ENCODE results near the gene NFATC3. TPM values are rescaled to one million over a fixed set of nuclear protein-coding genes. Genes with fewer than 3 reads are reported as not detected.

Gene NFATC3
- total RNA-seq, 2 experiments from 2014 or later, result 166 to 169 TPM

- ATAC-seq (no peak), DNase-seq (no peak)
- H3K27ac Mint-ChIP-seq, result peak overlapping the region; percentile 89
- ChIA-PET POLR2A (interaction anchor here (1.5 to 4.0 kb wide), 2 partner anchors 7 to 11 kb away, joined by 6 to 76 read pairs; no protein-coding TSS in a partner anchor), CTCF (interaction anchor here (0.8 to 8.4 kb wide), 4 partner anchors 9 to 203 kb away, joined by 3 to 142 read pairs (median 40); no protein-coding TSS in a partner anchor)
- H3K9me3 Mint-ChIP-seq (ENCODE audit: insufficient read depth), result no peaks in the 10 kb centered on the region
- peaks cover 53% of the 10 kb centered on the region for H3K36me3 Mint-ChIP-seq (ENCODE audit: low read depth)
- peaks cover 72% of the 10 kb centered on the region for H3K4me1 Mint-ChIP-seq (ENCODE audit: low read depth)
- no peak overlapping the region for H3K4me3 Mint-ChIP-seq
- H3K27me3 Mint-ChIP-seq (ENCODE audit: low read depth), result no peaks in the 10 kb centered on the region
These were observed 3.1 kb upstream of the NFATC3 start for GRCh38 chr16:68081861-68082628.

DNA sequence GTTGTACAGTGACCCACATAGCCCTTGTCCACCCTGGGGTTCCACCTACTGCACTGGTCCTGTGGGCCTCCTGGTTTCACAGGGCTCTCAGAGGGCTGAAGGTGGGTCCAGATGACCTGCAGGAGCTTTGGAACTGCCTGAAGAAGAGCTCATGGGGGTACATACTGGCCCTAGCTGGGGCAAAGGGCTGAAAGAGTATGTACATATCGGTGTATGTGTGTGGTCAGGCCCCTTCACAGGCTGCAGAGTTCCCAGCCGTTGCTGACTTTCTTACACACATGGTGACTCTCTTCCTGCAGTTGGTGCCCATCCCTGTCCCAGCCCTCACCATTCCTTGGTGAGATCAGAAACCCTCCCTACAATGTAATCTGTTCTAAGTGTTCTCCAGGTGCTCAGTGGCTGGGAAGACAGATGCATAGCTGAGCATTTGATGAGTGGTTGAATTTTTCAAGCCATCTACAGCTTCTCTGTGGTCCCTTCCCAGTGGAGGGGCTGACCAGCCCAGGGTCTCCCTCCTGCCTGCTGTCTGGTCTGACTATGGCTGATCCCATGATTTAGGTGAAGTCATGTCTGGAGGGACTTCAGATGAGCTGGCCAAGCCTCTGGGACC lies 2.4 kb upstream of the NFATC3 start:
- Mint-ChIP-seq H3K27ac (peak overlapping the region; percentile 89), H3K4me3 (no peak overlapping the region), H3K9me3 (ENCODE audit: insufficient read depth) (no peaks in the 10 kb centered on the region), H3K27me3 (ENCODE audit: low read depth) (no peaks in the 10 kb centered on the region), H3K4me1 (ENCODE audit: low read depth) (peaks cover 68% of the 10 kb centered on the region), H3K36me3 (ENCODE audit: low read depth) (peaks cover 51% of the 10 kb centered on the region)
- POLR2A ChIA-PET, result interaction anchor here (1.5 to 4.1 kb wide), 4 partner anchors 8 to 20 kb away, joined by 6 to 76 read pairs (median 25); no protein-coding TSS in a partner anchor
- no peak for ATAC-seq
- DNase-seq, result no peak
- CTCF ChIA-PET, result interaction anchor here (0.5 to 8.4 kb wide), 5 partner anchors 10 to 267 kb away, joined by 3 to 142 read pairs (median 3); no protein-coding TSS in a partner anchor

GRCh38 chr16:68083239-68083781 lies 1.9 kb upstream of the NFATC3 start:
- Mint-ChIP-seq H3K9me3 (ENCODE audit: insufficient read depth) (no peaks in the 10 kb centered on the region), H3K27me3 (ENCODE audit: low read depth) (no peaks in the 10 kb centered on the region), H3K36me3 (ENCODE audit: low read depth) (peaks cover 46% of the 10 kb centered on the region), H3K4me3 (no peak overlapping the region), H3K4me1 (ENCODE audit: low read depth) (peaks cover 62% of the 10 kb centered on the region), H3K27ac (peak overlapping the region; percentile 89)
- ATAC-seq, result no peak
- POLR2A ChIA-PET, result interaction anchor here (0.7 to 4.1 kb wide), 5 partner anchors 8 to 179 kb away, joined by 4 to 76 read pairs (median 27); no protein-coding TSS in a partner anchor
- CTCF ChIA-PET, result interaction anchor here (0.5 to 8.4 kb wide), 6 partner anchors 10 to 268 kb away, joined by 3 to 142 read pairs (median 11); no protein-coding TSS in a partner anchor
- no peak for DNase-seq

DNA sequence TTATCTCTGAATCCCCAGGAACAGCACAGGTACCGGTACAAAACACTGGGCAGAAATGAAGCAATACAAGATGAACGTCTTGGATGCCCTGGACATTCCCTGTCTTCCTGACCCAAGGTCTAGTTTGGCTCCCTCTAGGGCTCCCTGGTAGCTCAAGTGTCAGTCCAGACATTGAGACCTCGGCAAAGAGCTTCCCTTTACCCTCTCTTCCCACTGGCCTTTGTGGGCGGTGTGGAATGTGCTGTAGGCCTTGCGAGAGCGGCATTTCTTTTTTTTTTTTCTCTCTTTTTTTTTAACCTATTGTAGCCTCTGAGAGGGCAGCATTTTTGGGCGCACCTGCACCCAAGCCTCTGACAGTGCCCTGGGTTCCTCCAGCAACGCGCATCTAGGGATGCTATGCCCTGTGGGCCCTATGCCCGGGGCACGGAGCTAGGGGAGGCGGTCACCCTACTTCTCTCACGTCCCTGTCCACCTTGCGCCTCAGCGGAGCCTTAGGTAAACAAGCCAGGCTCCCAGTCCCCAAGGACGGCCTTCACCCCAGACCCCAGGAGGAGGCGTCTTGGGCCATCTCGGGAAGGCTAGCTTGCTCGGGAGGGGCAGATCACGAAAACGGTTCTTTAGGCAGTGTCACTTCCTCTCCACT lies 1.2 kb upstream of the NFATC3 start:
- ATAC-seq (no peak), DNase-seq (no peak)
- peak overlapping the region; percentile 89 for H3K27ac Mint-ChIP-seq
- peaks cover 41% of the 10 kb centered on the region for H3K36me3 Mint-ChIP-seq (ENCODE audit: low read depth)
- H3K4me1 Mint-ChIP-seq (ENCODE audit: low read depth), result peaks cover 57% of the 10 kb centered on the region
- H3K27me3 Mint-ChIP-seq (ENCODE audit: low read depth), result no peaks in the 10 kb centered on the region
- H3K9me3 Mint-ChIP-seq (ENCODE audit: insufficient read depth), result no peaks in the 10 kb centered on the region
- CTCF ChIA-PET, result interaction anchor here (1.3 to 8.4 kb wide), 8 partner anchors 9 to 267 kb away, joined by 4 to 142 read pairs (median 8); partner anchors contain the start of genes DDX28, DUS2 and PSMB10
- POLR2A ChIA-PET, result interaction anchor here (0.7 to 4.1 kb wide), 11 partner anchors 9 to 211 kb away, joined by 3 to 76 read pairs (median 5); no protein-coding TSS in a partner anchor
- peak overlapping the region; percentile 88 for H3K4me3 Mint-ChIP-seq

- ChIA-PET POLR2A (interaction anchor here (0.7 to 4.1 kb wide), 14 partner anchors 10 to 211 kb away, joined by 3 to 76 read pairs (median 4); no protein-coding TSS in a partner anchor), CTCF (interaction anchor here (1.3 to 8.4 kb wide), 10 partner anchors 9 to 268 kb away, joined by 3 to 142 read pairs (median 6); partner anchors contain the start of genes DDX28, DUS2 and PSMB10)
- Mint-ChIP-seq H3K4me3 (peak overlapping the region; percentile 88), H3K27me3 (ENCODE audit: low read depth) (no peaks in the 10 kb centered on the region), H3K9me3 (ENCODE audit: insufficient read depth) (no peaks in the 10 kb centered on the region), H3K27ac (peak overlapping the region; percentile 89), H3K4me1 (ENCODE audit: low read depth) (peaks cover 57% of the 10 kb centered on the region), H3K36me3 (ENCODE audit: low read depth) (peaks cover 38% of the 10 kb centered on the region)
- DNase-seq (peak; percentile 93), ATAC-seq (peak; percentile 72)
These were observed 489 bp upstream of the NFATC3 start for GRCh38 chr16:68084504-68085258.

DNA sequence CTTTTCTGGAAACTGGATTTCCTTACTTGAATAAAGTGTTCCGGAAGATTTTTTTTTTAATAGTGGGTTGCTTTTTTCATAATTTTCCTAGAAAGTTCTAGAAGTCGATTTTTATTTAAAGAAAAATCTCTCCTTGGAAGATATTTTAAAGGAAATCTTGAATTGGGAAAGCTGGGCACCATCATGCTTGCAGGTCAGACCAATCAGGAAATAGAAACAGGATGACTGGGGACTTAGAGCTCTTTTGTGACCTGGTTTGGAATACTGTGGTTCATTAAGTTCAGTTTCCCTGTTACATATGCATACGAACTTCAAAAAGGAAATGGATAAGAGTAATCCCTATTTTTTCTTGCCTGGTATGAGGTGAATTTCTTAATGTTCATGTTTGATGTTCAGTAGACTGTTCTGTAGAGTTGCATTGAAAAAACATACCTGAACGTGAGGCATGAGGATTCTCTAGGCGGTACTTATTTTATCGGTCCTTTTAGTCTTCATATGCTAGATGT lies 1.2 kb downstream of the NFATC3 start:
- Mint-ChIP-seq H3K27ac (peak overlapping the region; percentile 94), H3K4me1 (ENCODE audit: low read depth) (peaks cover 55% of the 10 kb centered on the region), H3K4me3 (peak overlapping the region; percentile 88), H3K27me3 (ENCODE audit: low read depth) (no peaks in the 10 kb centered on the region), H3K9me3 (ENCODE audit: insufficient read depth) (no peaks in the 10 kb centered on the region), H3K36me3 (ENCODE audit: low read depth) (peaks cover 37% of the 10 kb centered on the region)
- DNase-seq (no peak), ATAC-seq (no peak)
- ChIA-PET CTCF (interaction anchor here (0.9 to 8.4 kb wide), 7 partner anchors 14 to 144 kb away, joined by 3 to 142 read pairs (median 7); no protein-coding TSS in a partner anchor), POLR2A (interaction anchor here (0.6 to 4.1 kb wide), 5 partner anchors 16 to 176 kb away, joined by 3 to 71 read pairs (median 8); no protein-coding TSS in a partner anchor)

DNA sequence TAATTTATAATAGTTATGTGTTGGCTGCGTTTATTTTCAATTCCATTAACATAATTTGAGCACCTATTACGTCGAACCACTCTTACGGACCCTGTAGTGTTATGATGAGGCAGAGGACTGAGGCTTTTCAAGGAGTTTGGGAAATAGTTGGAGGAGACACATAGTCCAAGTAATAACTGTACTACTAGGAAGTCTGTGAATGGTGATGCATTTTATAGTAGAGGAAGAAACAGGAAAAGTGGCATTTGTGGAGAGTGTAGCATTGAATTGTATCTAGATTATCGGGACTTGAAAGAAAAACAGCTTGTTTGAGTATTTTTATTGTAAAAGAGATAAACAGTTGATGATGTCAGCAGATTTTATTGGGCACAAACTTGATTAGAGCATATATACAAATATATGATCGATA lies 1.7 kb downstream of the NFATC3 start:
- no peak for ATAC-seq
- no peaks in the 10 kb centered on the region for H3K9me3 Mint-ChIP-seq (ENCODE audit: insufficient read depth)
- peaks cover 35% of the 10 kb centered on the region for H3K36me3 Mint-ChIP-seq (ENCODE audit: low read depth)
- peak overlapping the region; percentile 94 for H3K27ac Mint-ChIP-seq
- no peaks in the 10 kb centered on the region for H3K27me3 Mint-ChIP-seq (ENCODE audit: low read depth)
- POLR2A ChIA-PET, result interaction anchor here (1.0 to 4.1 kb wide), 3 partner anchors 17 to 26 kb away, joined by 3 to 23 read pairs (median 8); no protein-coding TSS in a partner anchor
- DNase-seq, result no peak
- peaks cover 55% of the 10 kb centered on the region for H3K4me1 Mint-ChIP-seq (ENCODE audit: low read depth)
- H3K4me3 Mint-ChIP-seq, result peak overlapping the region; percentile 88
- CTCF ChIA-PET, result interaction anchor here (0.9 to 8.4 kb wide), 6 partner anchors 14 to 143 kb away, joined by 3 to 142 read pairs (median 8); no protein-coding TSS in a partner anchor

DNA sequence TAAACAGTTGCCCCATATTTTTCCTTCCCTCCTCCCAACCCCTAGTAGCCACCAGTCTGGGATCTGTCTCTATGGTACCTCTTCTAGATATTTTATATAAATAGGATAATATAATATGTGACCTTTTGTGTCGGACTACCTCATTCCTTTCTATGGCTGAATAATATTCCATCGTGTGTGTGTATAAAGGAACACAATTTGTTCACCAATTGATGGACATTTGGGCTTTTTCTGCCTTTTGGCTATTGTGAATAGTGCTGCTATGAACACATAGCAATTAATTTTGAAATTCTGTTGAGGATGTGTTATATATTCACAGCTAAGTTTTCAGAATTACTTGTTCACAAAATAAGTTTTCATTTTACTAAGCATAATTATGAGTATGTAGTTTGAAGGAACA lies 2.5 kb downstream of the NFATC3 start:
- Mint-ChIP-seq H3K27me3 (ENCODE audit: low read depth) (no peaks in the 10 kb centered on the region), H3K27ac (peak overlapping the region; percentile 72), H3K4me1 (ENCODE audit: low read depth) (peaks cover 53% of the 10 kb centered on the region), H3K4me3 (peak overlapping the region; percentile 88), H3K36me3 (ENCODE audit: low read depth) (peaks cover 29% of the 10 kb centered on the region), H3K9me3 (ENCODE audit: insufficient read depth) (no peaks in the 10 kb centered on the region)
- CTCF ChIA-PET, result interaction anchor here (1.9 to 8.4 kb wide), 3 partner anchors 15 to 30 kb away, joined by 5 to 142 read pairs (median 78); no protein-coding TSS in a partner anchor
- no peak for DNase-seq
- POLR2A ChIA-PET, result interaction anchor here (1.0 kb wide), 1 partner anchor 18 kb away, joined by 3 read pairs; no protein-coding TSS in a partner anchor
- no peak for ATAC-seq

DNA sequence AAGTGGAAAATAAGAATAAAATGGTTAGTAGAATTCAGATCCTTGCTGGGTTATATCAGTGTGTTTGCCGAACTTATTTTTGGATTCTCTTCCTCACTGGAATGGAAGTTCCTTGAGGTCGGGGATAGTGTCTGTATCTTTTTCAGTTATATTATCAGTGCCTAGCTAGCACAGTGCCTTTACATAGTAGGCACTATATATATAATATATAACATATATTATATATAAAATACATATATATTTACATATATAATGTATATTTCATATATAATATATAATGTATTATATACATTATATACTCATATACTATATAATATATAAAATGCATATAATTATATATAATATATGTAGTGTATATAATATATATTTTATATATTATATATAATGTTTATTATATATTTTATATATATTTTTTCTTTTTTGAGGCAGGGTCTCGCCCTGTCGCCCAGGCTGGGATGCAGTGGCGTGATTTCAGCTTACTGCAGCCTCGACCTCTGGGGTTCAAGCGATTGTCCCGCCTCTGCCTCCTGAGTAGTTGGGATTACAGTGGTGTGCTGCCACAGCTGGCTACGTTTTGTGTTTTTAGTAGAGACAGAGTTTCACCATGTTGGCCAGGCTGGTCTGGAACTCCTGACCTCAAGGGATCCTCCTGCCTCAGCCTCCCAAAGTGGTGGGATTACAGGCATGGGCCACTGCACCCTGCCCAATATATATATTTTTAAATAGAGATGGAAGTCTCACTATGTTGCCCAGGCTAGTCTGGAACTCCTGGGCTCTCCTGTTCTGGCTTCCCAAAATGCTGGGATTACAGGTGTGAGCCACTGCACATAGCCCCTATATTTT lies 3.2 kb downstream of the NFATC3 start:
- Mint-ChIP-seq H3K9me3 (ENCODE audit: insufficient read depth) (no peaks in the 10 kb centered on the region), H3K4me1 (ENCODE audit: low read depth) (peaks cover 53% of the 10 kb centered on the region), H3K4me3 (peak overlapping the region; percentile 88), H3K36me3 (ENCODE audit: low read depth) (peaks cover 27% of the 10 kb centered on the region), H3K27ac (peak overlapping the region; percentile 67), H3K27me3 (ENCODE audit: low read depth) (no peaks in the 10 kb centered on the region)
- ATAC-seq, result no peak
- DNase-seq, result no peak
- CTCF ChIA-PET, result interaction anchor here (1.0 to 8.4 kb wide), 4 partner anchors 16 to 140 kb away, joined by 5 to 142 read pairs (median 42); no protein-coding TSS in a partner anchor
- POLR2A ChIA-PET, result interaction anchor here (1.0 to 1.2 kb wide), 3 partner anchors 14 to 33 kb away, joined by 3 read pairs; no protein-coding TSS in a partner anchor

All from activated CD8-positive, alpha-beta T cell treated with anti-CD3 and anti-CD28 coated beads, Interleukin-2, amount 10 ng/mL, durations not matched to agents 7 days and 5 days (primary cell).